HG02973 (cell line): ENCODE data around the gene DRGX.

Source experiments
- ATAC-seq: cut with Tn5 transposase; IDR thresholded peaks from one replicate; pipeline ENCODE4 v1.9.1; 2021; ENCODE audit warnings: moderate library complexity; ENCODE audit not compliant: unreplicated experiment

The DRGX gene

DNA sequence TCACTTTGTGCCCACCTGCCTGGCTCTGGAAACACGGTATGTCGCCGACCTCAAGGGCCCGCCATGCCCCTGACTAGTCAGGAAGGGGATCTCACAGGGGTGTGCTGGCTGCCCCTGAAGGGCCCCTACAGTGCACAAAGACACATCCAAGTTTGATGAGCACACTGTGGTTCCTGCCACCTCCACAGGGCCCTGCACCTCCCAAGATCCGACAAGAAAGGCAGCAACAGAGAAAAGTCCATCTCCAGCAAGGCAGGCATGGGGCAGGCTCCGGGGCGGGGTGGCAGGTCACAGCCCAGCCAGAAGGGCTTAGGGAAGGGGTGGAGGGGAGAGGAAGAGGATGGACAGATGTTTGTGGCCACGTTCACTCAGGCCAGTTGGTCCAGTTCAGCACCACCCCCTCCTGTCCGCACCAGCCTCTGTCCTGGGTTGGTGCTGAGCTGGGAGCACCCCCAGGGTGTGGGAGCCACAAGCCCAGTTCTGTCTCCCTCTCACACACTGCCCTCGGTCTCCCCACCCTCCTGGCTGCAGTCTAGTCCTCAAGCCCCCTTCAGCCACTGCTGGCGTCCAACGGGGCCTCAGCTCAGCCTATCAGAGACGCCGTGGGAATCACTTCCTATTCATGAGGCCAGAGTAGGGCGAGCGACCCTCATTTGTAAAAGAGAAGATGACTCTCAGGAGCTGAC is 11.5 kb downstream of the DRGX start:
- no peak for ATAC-seq

DNA sequence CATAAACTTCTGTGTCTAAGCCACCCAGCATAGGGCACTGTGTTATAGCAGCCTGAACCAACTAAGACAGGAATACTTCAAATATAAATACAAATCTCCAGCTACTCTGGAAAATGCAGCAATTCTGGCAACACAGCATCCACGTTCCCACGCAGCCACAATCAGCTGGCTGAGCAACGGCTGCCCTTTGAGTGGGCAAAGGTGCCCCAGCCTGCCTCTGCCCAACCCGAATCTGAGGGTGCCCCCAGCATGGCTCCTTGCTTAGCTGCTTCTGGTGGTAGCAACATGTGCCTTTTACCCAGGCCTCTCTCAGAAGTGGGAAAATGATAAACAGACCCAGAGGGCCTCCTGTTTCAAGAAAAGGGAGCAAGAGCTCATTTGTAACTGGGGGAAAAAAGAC is 12.0 kb downstream of the DRGX start:
- no peak for ATAC-seq

DNA sequence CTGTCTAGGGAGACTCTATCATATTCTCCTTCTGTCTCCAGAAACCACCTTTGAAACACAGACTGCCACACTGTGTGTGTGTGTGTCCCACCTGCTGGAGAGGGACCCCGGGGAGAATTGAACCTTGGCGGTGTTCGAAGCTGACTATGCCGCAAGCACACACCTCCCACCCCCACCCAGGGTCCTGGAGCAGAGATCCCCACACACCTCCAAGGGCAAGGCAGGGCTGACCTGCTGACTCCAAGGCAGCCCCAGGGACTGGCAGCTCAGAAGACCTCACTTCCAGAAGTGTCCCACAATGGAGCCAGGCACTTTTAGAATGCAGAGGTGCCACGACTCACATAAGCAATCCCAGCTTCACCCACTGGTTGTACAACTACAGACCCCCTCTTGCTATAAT is 13.1 kb downstream of the DRGX start:
- no peak for ATAC-seq

DNA sequence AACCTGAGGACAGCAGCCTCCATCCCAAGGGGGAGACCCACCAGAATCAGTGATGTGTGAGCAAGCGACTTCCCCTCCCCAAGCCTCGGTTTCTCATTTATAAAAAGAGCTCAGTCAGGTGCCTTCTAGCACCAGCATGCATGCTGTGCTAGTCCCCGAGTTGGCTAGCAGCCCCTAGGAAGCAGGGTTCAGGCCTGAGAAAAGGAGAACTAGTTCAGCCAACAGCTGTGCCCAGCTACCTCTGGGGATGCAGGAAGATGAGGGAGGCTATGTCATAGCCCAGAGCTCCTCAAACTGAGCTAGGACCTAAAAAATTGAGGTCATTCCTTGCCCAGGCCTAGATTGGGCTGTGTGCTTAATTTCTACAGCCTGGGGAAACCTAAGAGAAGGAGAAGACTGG is 13.7 kb downstream of the DRGX start:
- ATAC-seq: no peak

DNA sequence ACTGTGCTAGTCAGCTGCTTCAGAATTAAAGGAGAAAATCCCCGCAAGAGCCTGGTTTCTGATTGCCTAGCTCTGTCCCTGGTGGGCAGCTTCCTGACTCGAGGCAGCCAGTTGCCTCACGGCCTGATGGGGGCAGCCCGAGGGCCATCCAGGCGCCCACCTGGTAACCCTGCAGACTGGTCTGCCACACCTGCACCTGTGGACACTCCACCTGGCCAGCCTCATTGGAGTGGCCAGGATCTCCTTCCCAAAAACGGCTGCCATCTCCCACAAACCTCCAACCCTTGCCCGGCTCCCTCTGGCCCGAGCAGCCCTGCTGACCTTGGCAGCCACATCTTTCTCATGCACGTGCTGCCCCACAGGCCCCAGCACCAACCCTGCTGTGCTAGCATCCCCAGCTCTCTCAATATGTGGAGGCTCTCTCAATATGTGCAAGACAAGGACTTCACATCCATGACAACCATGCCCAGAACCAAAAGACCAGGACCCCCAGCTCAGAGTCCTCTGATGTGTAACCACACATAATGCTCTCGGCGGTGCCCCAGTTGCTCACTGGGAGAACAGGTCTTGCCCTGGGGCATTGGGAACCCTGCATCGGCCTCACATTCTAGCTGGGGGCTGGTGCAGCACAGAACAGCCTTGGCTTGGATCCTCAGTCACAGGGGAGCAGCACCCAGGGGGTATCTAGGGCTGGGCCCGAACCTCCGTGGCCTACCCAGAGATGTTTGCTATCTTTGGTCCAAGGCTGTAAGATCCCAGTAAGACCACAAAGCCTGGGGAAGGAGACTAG is 14.6 kb downstream of the DRGX start:
- ATAC-seq: no peak

DNA sequence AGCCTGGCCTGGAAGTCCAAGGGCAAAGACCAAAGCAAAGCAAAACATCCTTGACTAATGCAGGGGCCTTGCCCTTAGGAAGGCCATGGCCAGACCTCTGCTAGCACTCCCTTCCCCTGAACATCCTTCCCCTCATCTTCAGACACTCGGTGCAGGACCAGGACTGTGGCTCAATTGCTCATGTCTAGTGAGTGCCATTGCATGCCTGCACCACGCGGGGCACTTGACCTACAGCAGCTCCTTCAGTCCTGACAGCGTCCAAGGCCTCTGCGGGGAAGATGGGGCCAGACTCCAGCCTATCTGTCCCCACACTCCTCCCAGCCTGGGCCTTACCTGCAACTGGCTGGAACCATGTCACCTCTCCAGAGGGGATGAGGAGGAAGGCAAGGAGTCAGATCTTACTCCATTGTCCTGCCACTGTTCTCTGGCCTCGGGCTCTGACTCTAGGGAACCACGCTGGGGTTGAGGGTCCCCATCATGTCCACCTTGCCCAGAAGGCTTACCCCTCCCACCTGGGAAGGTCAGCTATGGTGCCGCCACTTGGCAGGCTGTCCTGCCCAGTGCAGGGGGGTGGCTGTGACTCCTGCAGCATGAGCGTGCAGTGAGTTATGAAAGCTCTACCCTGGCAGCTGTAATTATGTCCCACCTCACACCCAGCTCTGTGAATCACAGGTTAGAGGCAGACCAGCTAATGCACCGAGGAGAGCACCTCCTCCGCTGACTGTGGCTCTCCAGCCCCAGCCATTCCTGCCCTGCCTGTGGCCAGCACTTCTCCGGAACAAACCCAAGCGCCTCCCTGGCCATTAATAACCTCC is 16.1 kb downstream of the DRGX start:
- peak; percentile 62 for ATAC-seq

DNA sequence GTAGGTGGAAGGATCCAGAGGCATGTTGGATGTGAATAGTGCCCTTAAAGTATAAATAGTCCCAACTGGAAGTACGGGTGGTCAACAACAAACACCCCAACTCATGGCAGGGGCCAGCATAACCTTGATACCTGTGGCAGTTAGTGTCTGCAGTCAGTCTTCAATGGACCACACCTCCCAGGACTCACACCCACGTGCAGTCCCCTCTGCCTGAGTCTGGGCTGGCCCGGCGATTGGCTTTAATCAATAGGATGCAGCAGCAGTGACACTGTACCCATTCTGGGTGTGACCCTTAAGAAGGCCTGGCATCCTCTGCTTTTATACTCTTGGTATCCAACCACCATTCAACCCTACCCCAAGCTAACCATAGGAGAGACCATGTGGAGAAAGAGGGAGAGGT is 18.6 kb downstream of the DRGX start:
- ATAC-seq: no peak

DNA sequence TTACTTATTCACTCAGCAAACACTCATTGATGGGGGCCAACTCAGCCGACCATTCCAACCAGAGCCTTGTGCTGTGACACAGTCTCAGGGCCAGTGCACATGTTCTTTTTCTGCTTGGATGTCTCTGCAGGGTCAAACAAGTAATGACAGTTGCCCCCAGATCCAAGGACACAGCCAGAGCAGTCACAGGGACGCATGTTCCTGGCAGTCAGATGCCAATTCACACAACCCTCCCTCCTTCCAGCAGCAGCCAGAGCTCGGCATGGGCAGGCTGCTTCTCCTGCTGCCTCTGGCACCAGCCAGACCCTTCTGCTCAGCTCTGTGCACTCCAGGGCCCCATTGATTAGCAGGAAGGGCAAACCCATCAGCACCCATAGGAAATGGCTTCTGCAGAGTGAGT is 20.3 kb downstream of the DRGX start:
- ATAC-seq: no peak

DNA sequence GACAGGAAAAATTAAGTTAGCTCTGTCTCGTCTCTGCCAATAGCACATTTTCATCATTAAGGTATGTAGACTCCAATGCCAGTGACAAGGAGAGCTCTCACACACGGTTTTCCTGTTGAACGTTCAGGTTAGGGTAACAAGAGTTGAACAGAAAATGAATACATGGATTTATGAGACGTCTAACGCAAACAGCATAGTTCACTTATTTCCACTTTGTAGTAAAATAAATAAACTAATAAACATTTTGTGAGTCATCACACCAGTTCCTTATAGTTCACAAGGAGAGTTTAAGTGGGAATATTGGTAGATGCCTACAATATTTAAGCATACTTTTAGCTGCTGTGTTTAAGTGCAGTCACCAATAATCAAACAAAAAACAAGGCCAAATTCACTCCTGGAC is 21.1 kb downstream of the DRGX start:
- no peak for ATAC-seq

DNA sequence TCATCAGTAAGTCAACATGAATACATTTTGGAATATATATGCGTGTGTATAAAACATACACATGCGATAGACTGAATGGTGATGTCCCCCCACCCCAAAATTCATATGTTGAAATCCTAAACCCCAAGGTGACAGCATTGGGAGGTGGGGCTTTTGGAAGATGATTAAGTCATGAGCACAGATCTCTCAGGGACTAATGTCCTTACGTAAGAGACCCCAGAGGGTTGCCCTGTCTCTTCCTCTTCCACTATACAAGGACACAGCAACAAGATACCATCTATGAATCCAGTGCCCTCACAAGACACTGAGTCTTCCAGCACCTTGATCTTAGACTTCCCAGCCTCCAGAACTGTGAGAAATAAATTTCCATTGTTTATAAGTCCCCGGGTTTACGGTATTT is 22.5 kb downstream of the DRGX start:
- no peak for ATAC-seq

DNA sequence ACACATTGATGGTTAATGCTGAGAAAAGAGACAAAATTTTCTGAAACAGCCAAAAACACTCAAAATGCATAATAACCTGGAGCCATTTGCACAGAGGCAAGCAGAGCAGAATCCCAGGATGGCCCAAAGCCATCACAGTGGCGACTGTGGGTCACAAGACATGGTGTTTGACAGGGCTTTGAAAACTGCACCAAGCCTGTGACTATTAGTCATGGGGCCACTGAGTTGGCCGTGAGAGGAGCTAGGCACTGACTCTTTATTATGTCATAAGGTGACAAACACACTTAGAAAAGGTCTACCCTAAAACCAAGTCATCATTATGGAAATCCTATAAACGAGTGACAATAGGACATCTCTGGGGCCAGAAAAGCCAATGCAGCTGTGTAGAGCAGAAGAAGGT is 23.9 kb downstream of the DRGX start:
- no peak for ATAC-seq

DNA sequence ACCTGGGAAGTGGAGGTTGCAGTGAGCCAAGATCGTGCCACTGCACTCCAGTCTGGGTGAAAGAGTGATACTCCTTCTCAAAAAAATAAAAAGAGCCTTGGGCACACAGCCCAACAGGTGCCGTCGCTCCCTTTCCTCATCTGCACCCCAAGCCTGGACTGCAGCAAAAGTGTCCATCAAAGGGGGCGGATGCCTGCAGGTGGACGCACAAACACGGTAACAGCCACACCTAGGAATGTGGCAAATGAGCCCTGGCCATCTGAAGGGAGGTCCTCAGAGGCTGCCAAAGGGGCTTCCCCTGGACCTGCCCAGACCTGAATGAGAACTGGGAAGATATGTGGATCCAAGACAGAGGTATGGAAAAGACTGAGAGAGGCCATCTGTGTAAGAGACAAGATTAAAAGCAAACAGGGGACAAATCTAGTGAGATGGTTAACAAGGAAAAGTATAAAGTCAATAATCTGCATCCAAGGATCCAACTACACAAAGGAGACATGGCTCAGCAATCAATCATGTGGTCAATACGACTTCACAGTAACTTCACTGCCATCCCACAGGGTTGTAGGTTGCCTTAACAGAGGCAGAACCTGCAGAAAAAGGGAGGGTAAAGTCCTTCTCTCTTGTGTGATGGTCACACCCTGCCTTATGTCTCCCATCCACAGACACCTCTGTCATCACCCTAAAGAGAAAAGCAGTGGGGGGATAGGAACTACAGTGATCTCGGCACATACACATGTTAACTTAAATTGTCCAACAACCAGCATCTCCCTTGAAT is 25.4 kb downstream of the DRGX start:
- no peak for ATAC-seq

DNA sequence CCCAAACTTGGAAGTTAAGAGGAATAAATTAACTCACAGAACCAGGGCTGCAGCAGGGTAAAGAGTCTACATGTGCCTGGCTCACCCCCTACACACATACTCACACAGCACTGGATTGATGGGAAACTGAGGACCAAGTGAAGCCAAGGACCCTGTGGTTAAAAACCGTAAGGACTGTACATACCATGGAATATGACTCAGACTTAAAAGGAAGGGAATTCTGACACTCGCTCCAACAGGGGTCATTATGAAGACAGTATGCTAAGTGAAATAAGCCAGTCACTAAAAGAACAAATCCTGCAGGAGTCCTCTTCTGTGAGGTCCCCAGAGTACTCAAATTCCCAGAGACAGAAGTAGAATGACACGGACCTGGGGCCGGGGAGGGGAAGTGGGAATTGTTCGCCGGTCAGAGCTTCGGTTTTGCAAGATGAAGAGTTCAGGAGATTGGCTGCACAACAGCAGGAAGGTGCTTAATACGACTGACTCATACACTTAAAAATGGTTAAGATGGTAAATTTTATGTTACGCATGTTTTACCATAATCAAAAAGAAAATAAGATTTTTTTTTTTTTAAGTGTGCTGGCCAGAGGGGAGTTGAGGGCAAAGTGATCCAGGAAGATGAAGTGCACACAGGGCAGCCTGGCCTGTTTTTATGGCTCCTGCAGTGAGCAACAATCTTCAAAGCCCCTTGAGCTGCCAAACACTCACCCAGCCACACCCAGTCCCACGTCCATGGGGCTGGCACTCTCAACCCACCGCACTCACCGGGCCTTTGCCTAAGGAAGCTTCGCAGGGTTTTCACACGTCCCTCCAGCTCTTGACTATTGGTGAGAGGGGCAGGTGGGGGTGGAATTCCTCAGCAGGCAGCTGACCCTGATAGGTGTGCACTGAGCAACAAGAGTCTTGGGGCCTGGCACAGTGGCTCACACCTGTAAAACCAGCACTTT is 26.4 kb downstream of the DRGX start:
- no peak for ATAC-seq

DNA sequence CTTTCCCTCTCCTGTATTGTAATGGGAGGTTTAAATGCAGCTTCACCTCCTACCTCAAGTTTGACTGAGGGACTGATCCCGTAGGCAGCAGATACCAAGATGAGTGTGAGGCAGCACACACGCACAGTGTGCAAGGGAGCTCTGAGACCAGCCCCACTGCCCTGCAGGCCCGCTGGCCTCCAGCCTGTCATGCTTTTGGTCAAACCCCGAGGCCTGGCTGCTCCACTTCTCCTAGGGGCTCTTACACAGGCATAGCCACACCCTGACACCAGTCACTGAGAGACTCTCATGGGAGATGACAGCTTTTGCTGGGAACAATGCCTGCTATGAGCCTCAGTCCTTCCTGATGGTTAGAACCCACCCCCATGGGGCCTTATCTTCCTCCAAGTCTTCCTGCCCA is 27.6 kb downstream of the DRGX start:
- ATAC-seq: no peak

DNA sequence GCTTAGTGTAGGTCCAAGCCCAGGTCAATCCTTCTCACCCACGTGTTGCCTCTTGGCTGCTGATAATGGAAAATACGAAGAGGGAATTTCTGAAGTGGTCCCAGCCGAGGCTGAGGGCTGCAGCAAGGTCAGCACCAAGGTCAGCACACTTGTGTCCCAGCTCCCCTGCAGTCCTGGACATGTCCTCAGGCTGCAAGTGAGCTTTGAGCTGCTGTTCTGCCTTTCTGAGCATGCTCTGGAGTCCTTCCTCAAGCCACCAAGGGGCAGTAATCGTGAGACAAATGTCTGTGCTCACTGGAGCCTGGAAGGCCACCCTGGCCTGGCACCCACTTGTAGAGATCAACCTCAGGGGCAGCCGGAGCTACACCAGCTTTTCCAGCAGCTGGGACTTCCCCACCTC is 28.3 kb downstream of the DRGX start:
- no peak for ATAC-seq

DNA sequence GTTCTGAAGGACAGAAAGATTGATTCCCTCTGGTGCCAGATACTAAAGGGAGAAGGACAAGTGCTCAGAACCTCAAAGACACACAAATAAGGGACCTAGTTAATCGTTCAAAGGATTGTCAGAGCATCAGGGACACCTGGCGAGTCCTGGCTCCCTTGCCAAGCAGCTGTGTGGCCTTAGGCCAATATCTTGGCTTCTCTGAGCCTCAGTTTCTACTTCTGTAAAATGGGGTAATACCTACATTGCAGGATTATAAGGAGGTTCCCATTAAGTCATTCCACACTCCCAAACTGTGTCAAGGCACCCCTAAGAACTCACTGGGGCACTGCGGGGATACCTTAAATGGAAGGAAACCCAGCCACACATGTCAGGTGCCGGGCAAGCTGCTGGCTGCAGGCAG is 29.4 kb downstream of the DRGX start:
- ATAC-seq: no peak

DNA sequence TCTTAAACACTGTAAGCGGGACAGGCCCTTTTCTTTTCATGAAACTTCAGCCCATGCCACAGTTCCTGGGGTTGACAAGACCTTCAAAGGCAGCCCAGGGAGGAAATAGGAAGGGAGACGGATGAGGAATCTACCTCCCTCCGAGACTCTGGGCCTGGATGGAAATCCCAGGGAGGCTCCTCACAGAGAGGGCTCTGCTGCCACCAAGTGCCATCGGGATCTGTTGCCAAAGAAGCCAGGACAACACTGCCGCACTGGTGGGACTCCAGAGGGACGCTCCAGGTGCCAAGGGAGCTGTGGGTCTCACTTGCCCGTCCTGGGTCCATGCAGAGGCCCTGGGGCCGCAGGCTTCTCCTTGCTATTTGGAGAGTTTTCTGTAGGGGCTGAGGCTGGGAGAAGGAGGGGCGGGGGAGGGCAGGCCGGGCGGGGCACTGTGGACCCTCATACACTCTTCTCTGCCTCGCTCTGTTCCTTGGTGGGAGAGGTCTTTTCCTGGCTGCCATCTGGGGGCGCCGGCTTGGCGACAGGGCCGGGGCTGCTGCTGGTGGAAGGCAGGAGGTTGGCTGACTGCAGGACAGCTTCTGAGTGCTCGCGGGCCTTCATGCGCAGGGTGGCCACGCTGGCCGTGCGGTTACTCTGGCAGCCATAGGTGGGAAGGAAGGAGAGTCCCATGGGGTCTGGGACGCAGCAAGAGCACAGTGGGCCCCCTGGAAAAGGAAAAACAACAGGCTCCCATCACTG is 30.0 kb downstream of the DRGX start:
- ATAC-seq: no peak

DNA sequence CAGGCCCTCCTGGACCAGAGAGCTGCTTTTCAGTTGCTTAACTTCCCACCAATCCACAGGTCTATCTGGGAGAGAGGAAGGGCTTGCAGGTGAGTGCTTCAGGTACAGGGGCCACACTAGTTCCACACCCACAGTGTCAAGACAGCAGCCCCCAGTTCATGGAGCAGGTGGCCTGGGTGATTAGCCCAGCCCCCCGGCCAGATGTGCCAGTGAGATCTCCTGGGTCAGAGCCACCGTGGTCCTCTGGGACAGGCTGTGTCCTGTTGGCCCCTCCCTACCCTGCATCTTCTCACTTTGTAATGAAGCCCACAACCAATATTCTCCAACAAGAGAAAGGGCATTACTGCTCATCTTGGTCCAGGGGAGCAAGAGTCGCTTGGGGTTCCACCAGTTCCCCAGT is 30.6 kb downstream of the DRGX start:
- no peak for ATAC-seq

DNA sequence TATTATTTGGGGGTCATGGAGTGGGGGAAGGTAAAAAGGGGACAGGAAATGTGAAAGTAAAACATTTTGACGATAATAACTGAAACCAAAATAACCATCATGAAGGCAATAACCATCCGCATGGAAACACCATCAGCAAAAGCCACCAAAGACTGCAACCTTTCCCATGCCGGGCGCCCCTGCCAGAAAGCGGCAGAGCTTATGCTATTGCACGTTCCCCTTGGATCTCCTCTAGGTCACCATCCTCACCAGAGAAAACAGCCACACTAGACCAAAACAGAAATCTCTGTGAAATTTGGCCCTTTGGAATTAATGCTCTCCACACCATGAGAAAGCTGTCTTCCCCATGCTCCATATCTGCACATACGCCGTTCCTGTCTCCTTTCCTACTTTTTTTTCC is 31.1 kb downstream of the DRGX start:
- ATAC-seq: no peak
